ENCODE results near the gene DRC3.

Gene DRC3

DNA sequence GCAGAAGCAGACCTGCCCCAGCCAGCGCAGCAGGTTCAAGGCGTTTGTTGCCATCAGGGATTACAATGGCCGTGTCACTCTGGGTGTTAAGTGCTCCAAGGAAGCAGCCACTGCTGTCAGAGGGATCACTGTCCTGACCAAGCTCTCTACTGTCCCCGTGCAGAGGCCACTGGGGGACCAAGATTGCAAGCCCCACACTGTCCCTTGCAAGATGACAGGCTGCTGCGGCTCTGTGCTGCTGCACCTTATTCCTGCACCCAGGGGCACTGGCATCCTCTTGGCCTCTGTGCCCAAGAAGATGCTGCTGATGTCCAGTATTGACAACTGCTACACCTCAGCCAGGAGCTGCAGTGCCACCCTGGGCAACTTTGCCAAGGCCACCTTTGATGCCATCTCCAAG, 38.6 kb downstream of the DRC3 start:
- no peak overlapping the region for H2AK5ac ChIP-seq (ENCODE audit: low read depth, low read length)
- no peak overlapping the region for H3K23ac ChIP-seq (ENCODE audit: low read depth, low read length, poor library complexity)
- WGBS, 2 donors (ENCODE audit: extremely low coverage in 2 of 2, insufficient read length in 2 of 2, insufficient replicate concordance in 1 of 2) = no CpG with 5 or more reads among the region's 5 CpGs
- H2BK5ac ChIP-seq (ENCODE audit: low read length) = no peak overlapping the region
- peak overlapping the region in 1 of 2 donors; percentile 22 for H3K4me3 ChIP-seq (ENCODE audit: low read length in 2 of 2)
- H2BK120ac ChIP-seq (ENCODE audit: low read depth, low read length) = no peak overlapping the region
- no peak overlapping the region for H2AFZ ChIP-seq (ENCODE audit: low read length)
- no peak overlapping the region for H3K9ac ChIP-seq (ENCODE audit: low read depth, low read length, poor library complexity)
- peaks cover 5 to 10% of the 10 kb centered on the region in 2 donors for H3K36me3 ChIP-seq (replicated peaks in 1 of 2; ENCODE audit: control insufficient read depth in 2 of 2, insufficient read depth in 2 of 2, low read length in 2 of 2)
- H2BK12ac ChIP-seq (ENCODE audit: low read length) = no peak overlapping the region
- H3K27me3 ChIP-seq (ENCODE audit: control insufficient read depth in 3 of 3, insufficient read depth in 3 of 3, low read depth in 1 of 3, low read length in 3 of 3) = no peaks in the 10 kb centered on the region
- H4K91ac ChIP-seq (ENCODE audit: low read depth, low read length, poor library complexity) = no peak overlapping the region
- no peak for DNase-seq (ENCODE audit: low spot score)
- no peak overlapping the region for H3K4me2 ChIP-seq (ENCODE audit: insufficient read depth, low read length, poor library complexity, severe bottlenecking)
- no peak overlapping the region for H3K4ac ChIP-seq (ENCODE audit: low read length)
- H3K14ac ChIP-seq (ENCODE audit: low read length) = no peak overlapping the region
- H4K8ac ChIP-seq (ENCODE audit: low read depth, low read length) = no peak overlapping the region
- H3K27ac ChIP-seq (replicated peaks; ENCODE audit: low read length) = no peak overlapping the region
- no peak overlapping the region for H2BK15ac ChIP-seq (ENCODE audit: low read length)
- peaks cover 0 to 9% of the 10 kb centered on the region in 2 donors for H3K4me1 ChIP-seq (ENCODE audit: control insufficient read depth in 2 of 2, insufficient read depth in 1 of 2, low read depth in 1 of 2, low read length in 2 of 2)
- peak overlapping the region; percentile 20 for H3K18ac ChIP-seq (ENCODE audit: low read length)
- H3K9me3 ChIP-seq (replicated peaks in 1 of 2; ENCODE audit: control insufficient read depth in 2 of 2, insufficient read depth in 1 of 2, low read depth in 1 of 2, low read length in 2 of 2) = peaks cover 0 to 3% of the 10 kb centered on the region in 2 donors
- H3K79me1 ChIP-seq (ENCODE audit: low read depth, low read length) = no peaks in the 10 kb centered on the region

DNA sequence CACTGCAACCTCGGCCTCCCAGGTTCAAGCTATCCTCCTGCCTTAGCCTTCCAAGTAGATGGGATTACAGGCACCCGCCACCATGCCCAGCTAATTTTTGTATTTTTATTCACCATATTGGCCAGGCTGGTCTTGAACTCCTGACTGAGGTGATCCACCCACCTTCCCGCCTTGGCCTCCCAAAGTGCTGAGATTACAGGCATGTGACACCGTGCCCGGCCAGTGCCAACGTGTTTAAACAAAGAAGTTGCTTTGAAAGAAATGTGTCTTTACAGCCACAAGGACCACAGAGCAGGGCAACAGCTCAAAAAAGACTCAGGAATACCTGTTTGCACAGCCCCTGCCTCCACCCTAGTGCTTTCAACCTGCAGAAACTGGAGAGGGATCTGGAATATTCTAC, 41.3 kb downstream of the DRC3 start:
- peaks cover 0 to 8% of the 10 kb centered on the region in 2 donors for H3K4me1 ChIP-seq (ENCODE audit: control insufficient read depth in 2 of 2, insufficient read depth in 1 of 2, low read depth in 1 of 2, low read length in 2 of 2)
- DNase-seq (ENCODE audit: low spot score) = no peak
- H2BK120ac ChIP-seq (ENCODE audit: low read depth, low read length) = no peak overlapping the region
- H3K18ac ChIP-seq (ENCODE audit: low read length) = no peak overlapping the region
- H3K9me3 ChIP-seq (replicated peaks in 1 of 2; ENCODE audit: control insufficient read depth in 2 of 2, insufficient read depth in 1 of 2, low read depth in 1 of 2, low read length in 2 of 2) = peaks cover 2 to 3% of the 10 kb centered on the region in 2 donors
- H2BK15ac ChIP-seq (ENCODE audit: low read length) = no peak overlapping the region
- no CpG with 5 or more reads among the region's 6 CpGs for WGBS, 2 donors (ENCODE audit: extremely low coverage in 2 of 2, insufficient read length in 2 of 2, insufficient replicate concordance in 1 of 2)
- no peak overlapping the region for H2BK12ac ChIP-seq (ENCODE audit: low read length)
- H2AK5ac ChIP-seq (ENCODE audit: low read depth, low read length) = no peak overlapping the region
- H3K4ac ChIP-seq (ENCODE audit: low read length) = no peak overlapping the region
- no peaks in the 10 kb centered on the region for H3K79me1 ChIP-seq (ENCODE audit: low read depth, low read length)
- H3K27me3 ChIP-seq (ENCODE audit: control insufficient read depth in 3 of 3, insufficient read depth in 3 of 3, low read depth in 1 of 3, low read length in 3 of 3) = no peaks in the 10 kb centered on the region
- H2AFZ ChIP-seq (ENCODE audit: low read length) = no peak overlapping the region
- H3K14ac ChIP-seq (ENCODE audit: low read length) = no peak overlapping the region
- no peak overlapping the region for H3K23ac ChIP-seq (ENCODE audit: low read depth, low read length, poor library complexity)
- H3K36me3 ChIP-seq (replicated peaks in 1 of 2; ENCODE audit: control insufficient read depth in 2 of 2, insufficient read depth in 2 of 2, low read length in 2 of 2) = peaks cover 5 to 10% of the 10 kb centered on the region in 2 donors
- H4K8ac ChIP-seq (ENCODE audit: low read depth, low read length) = no peak overlapping the region
- no peak overlapping the region for H3K9ac ChIP-seq (ENCODE audit: low read depth, low read length, poor library complexity)
- H3K27ac ChIP-seq (replicated peaks; ENCODE audit: low read length) = no peak overlapping the region
- H2BK5ac ChIP-seq (ENCODE audit: low read length) = no peak overlapping the region
- H3K4me2 ChIP-seq (ENCODE audit: insufficient read depth, low read length, poor library complexity, severe bottlenecking) = no peak overlapping the region
- no peak overlapping the region for H4K91ac ChIP-seq (ENCODE audit: low read depth, low read length, poor library complexity)
- H3K4me3 ChIP-seq (ENCODE audit: low read length in 2 of 2) = no peak overlapping the region

DNA sequence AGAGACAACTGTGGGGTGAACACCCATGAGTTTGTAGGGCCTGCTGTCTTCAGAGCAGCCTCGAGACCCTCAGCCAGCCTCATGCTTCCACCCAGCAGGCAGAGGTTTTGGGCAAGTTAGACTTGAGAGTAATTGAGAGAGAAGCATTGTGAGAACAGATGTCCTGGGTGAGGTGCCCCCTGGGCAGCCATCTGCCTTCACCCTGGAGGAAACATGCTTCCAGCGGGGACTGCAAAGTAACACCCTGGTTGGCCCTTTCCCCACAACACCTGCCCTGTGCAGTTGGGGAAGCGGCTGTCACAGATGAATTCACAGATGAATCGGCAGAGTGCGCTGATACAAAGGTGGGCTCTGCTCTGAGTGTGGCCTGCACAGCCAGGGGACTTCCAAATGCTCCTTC, 42.9 kb downstream of the DRC3 start:
- Histone ChIP-seq H3K27me3 (ENCODE audit: control insufficient read depth in 3 of 3, insufficient read depth in 3 of 3, low read depth in 1 of 3, low read length in 3 of 3) (no peaks in the 10 kb centered on the region), H3K9ac (ENCODE audit: low read depth, low read length, poor library complexity) (peak overlapping the region; percentile 27), H3K4me1 (ENCODE audit: control insufficient read depth in 2 of 2, insufficient read depth in 1 of 2, low read depth in 1 of 2, low read length in 2 of 2) (peaks cover 0 to 8% of the 10 kb centered on the region in 2 donors), H2BK120ac (ENCODE audit: low read depth, low read length) (no peak overlapping the region), H2BK15ac (ENCODE audit: low read length) (no peak overlapping the region), H4K8ac (ENCODE audit: low read depth, low read length) (no peak overlapping the region), H2AK5ac (ENCODE audit: low read depth, low read length) (no peak overlapping the region), H3K79me1 (ENCODE audit: low read depth, low read length) (no peaks in the 10 kb centered on the region), H4K91ac (ENCODE audit: low read depth, low read length, poor library complexity) (no peak overlapping the region), H2BK12ac (ENCODE audit: low read length) (no peak overlapping the region), H3K36me3 (replicated peaks in 1 of 2; ENCODE audit: control insufficient read depth in 2 of 2, insufficient read depth in 2 of 2, low read length in 2 of 2) (peaks cover 5 to 10% of the 10 kb centered on the region in 2 donors), H3K14ac (ENCODE audit: low read length) (no peak overlapping the region), H2BK5ac (ENCODE audit: low read length) (no peak overlapping the region), H3K27ac (replicated peaks; ENCODE audit: low read length) (no peak overlapping the region), H2AFZ (ENCODE audit: low read length) (no peak overlapping the region), H3K4me3 (ENCODE audit: low read length in 2 of 2) (peak overlapping the region in 1 of 2 donors; percentile 39), H3K4ac (ENCODE audit: low read length) (no peak overlapping the region), H3K9me3 (replicated peaks in 1 of 2; ENCODE audit: control insufficient read depth in 2 of 2, insufficient read depth in 1 of 2, low read depth in 1 of 2, low read length in 2 of 2) (peaks cover 0 to 2% of the 10 kb centered on the region in 2 donors), H3K23ac (ENCODE audit: low read depth, low read length, poor library complexity) (no peak overlapping the region), H3K4me2 (ENCODE audit: insufficient read depth, low read length, poor library complexity, severe bottlenecking) (no peak overlapping the region), H3K18ac (ENCODE audit: low read length) (no peak overlapping the region)
- DNase-seq (ENCODE audit: low spot score) = no peak
- WGBS, 2 donors (ENCODE audit: extremely low coverage in 2 of 2, insufficient read length in 2 of 2, insufficient replicate concordance in 1 of 2) = no CpG with 5 or more reads among the region's 5 CpGs

DNA sequence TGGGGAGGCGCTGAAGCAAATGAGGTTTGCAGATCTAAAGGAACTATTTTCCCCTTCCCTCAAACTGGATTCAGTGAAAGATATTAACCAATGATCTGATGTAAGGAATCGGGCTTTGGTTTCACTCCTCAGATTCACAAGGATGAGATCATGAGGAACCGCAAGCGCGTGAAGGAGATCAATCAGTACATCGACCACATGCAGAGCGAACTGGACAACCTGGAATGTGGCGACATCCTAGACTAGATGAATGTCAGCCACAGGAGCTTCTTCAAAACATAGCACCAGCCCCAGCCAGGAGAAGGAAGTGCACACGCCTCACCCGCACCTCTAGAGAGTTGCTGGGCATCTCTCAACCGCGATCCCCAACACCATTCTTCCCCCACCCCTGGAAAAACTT, 43.8 kb downstream of the DRC3 start:
- Histone ChIP-seq H3K27ac (replicated peaks; ENCODE audit: low read length) (no peak overlapping the region), H3K14ac (ENCODE audit: low read length) (no peak overlapping the region), H2BK5ac (ENCODE audit: low read length) (no peak overlapping the region), H4K91ac (ENCODE audit: low read depth, low read length, poor library complexity) (no peak overlapping the region), H2BK12ac (ENCODE audit: low read length) (no peak overlapping the region), H3K9me3 (replicated peaks in 1 of 2; ENCODE audit: control insufficient read depth in 2 of 2, insufficient read depth in 1 of 2, low read depth in 1 of 2, low read length in 2 of 2) (peaks cover 0 to 2% of the 10 kb centered on the region in 2 donors), H3K4ac (ENCODE audit: low read length) (no peak overlapping the region), H2AFZ (ENCODE audit: low read length) (no peak overlapping the region), H4K8ac (ENCODE audit: low read depth, low read length) (no peak overlapping the region), H2BK120ac (ENCODE audit: low read depth, low read length) (no peak overlapping the region), H3K4me3 (ENCODE audit: low read length in 2 of 2) (no peak overlapping the region), H2AK5ac (ENCODE audit: low read depth, low read length) (no peak overlapping the region), H3K4me1 (ENCODE audit: control insufficient read depth in 2 of 2, insufficient read depth in 1 of 2, low read depth in 1 of 2, low read length in 2 of 2) (peaks cover 0 to 8% of the 10 kb centered on the region in 2 donors), H3K18ac (ENCODE audit: low read length) (no peak overlapping the region), H3K27me3 (ENCODE audit: control insufficient read depth in 3 of 3, insufficient read depth in 3 of 3, low read depth in 1 of 3, low read length in 3 of 3) (no peaks in the 10 kb centered on the region), H3K23ac (ENCODE audit: low read depth, low read length, poor library complexity) (no peak overlapping the region), H3K36me3 (replicated peaks in 1 of 2; ENCODE audit: control insufficient read depth in 2 of 2, insufficient read depth in 2 of 2, low read length in 2 of 2) (peaks cover 9% of the 10 kb centered on the region in 2 donors), H2BK15ac (ENCODE audit: low read length) (no peak overlapping the region), H3K9ac (ENCODE audit: low read depth, low read length, poor library complexity) (no peak overlapping the region), H3K79me1 (ENCODE audit: low read depth, low read length) (no peaks in the 10 kb centered on the region), H3K4me2 (ENCODE audit: insufficient read depth, low read length, poor library complexity, severe bottlenecking) (no peak overlapping the region)
- WGBS, 2 donors (ENCODE audit: extremely low coverage in 2 of 2, insufficient read length in 2 of 2, insufficient replicate concordance in 1 of 2) = no CpG with 5 or more reads among the region's 12 CpGs
- DNase-seq (ENCODE audit: low spot score) = no peak

All from neuronal stem cell (in vitro differentiated cells).